SK-N-SH treated with all-trans-retinoic acid at 6 μM for 48 hours (cell line): ENCODE measurements around the gene CYP19A1.

Source experiments
- ARNTL ChIP-seq: fragments of 450-650 bp; formaldehyde crosslinking; IDR thresholded peaks from 2 replicates; pipeline ENCODE4 v1.5.0; 2020; ENCODE audit warnings: low read depth, mild to moderate bottlenecking, moderate library complexity, borderline replicate concordance
- ESRRG ChIP-seq: fragments of 250-450 bp; sonication (Bioruptor Pico); IDR thresholded peaks from 2 replicates; pipeline ENCODE4 v1.6.1; 2021; ENCODE audit warnings: mild to moderate bottlenecking
- GLIS3 ChIP-seq: fragments of 250-450 bp; sonication (Bioruptor Pico); IDR thresholded peaks from 2 replicates; pipeline ENCODE4 v1.5.0; 2020; ENCODE audit warnings: mild to moderate bottlenecking, moderate library complexity
- OSR1 ChIP-seq: fragments of 250-450 bp; sonication (Bioruptor Pico); IDR thresholded peaks from 2 replicates; pipeline ENCODE4 v1.8.0; 2022; ENCODE audit warnings: moderate library complexity, mild to moderate bottlenecking, inconsistent platforms
- PPARA ChIP-seq: fragments of 250-450 bp; sonication (Bioruptor Pico); IDR thresholded peaks from 2 replicates; pipeline ENCODE4 v1.5.0; 2020; ENCODE audit warnings: mild to moderate bottlenecking, borderline replicate concordance
- TOX ChIP-seq: fragments of 250-450 bp; sonication (Bioruptor Pico); IDR thresholded peaks from 2 replicates; pipeline ENCODE4 v1.8.0; 2021; ENCODE audit warnings: mild to moderate bottlenecking, moderate library complexity, borderline replicate concordance
- ZC3H10 ChIP-seq: fragments of 250-450 bp; sonication (Bioruptor Pico); IDR thresholded peaks from 2 replicates; pipeline ENCODE4 v1.5.1; 2021; ENCODE audit warnings: mild to moderate bottlenecking, moderate library complexity
- ZFP30 ChIP-seq: fragments of 450-650 bp; formaldehyde crosslinking; IDR thresholded peaks from 2 replicates; pipeline ENCODE4 v1.5.0; 2022; ENCODE audit warnings: mild to moderate bottlenecking, moderate library complexity
- ZNF565 ChIP-seq: fragments of 450-650 bp; formaldehyde crosslinking; conservative IDR thresholded peaks from 2 replicates; pipeline ENCODE4 v1.5.0; 2020; ENCODE audit warnings: low read depth, mild to moderate bottlenecking, moderate library complexity
- TF ChIP-seq, protein P1 (sequence below): fragments of 250-450 bp; sonication (Bioruptor Pico); IDR thresholded peaks from 2 replicates; pipeline ENCODE4 v1.8.0; 2020; ENCODE audit warnings: mild to moderate bottlenecking, moderate library complexity, borderline replicate concordance
- TF ChIP-seq, protein P2 (sequence below): fragments of 250-450 bp; sonication (Bioruptor Pico); IDR thresholded peaks from 2 replicates; pipeline ENCODE4 v1.5.1; 2021; ENCODE audit warnings: mild to moderate bottlenecking, moderate library complexity
- TF ChIP-seq, protein P3 (sequence below): fragments of 250-450 bp; sonication (Bioruptor Pico); IDR thresholded peaks from 2 replicates; pipeline ENCODE4 v1.8.0; 2021; ENCODE audit warnings: low read depth, mild to moderate bottlenecking, moderate library complexity, borderline replicate concordance
- TF ChIP-seq, protein P4 (sequence below): fragments of 250-450 bp; sonication (Bioruptor Pico); IDR thresholded peaks from 2 replicates; pipeline ENCODE4 v1.5.0; 2020; ENCODE audit warnings: mild to moderate bottlenecking, moderate library complexity

DNA sequence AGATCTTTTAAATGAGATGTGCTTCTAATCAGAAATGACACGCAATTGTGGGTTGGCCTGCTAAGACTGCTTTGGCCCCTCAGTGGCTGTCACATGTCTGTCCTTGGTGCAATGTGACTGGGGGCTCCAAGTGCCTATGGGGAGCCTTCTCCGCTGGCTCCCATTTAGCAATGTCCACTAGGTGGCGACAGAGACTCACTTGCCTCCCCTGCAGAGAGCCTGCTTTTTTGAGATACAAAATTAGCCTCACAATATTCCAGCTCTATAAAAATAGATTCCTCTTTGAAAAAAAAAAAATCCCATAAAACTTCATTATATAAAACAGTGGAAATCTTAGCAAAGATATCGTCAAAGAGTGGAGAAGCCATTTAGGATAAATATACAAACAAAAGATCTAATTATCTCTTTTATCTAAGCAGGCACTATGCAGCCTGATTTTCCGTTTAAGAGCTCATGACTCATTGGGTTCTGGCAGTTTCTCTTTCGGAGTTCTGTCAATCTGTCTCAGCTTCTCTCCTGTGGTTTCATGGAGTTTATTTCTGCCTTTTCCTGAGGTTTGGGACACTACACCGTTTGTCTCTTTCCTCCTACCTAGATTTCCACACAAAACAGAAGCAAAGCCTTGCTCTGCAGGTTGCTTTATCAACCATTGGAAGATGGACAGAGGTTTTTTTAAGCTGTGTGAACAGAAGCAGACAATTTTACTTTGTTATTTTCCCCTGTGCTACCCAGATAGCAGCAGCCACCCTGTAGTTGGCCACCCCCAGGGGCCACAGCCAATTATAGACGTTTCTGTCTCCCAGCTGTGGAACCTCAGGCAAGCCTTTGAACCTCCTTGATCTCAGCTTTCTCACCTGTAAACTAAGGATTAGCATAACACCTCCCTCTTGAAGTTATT is 175.3 kb downstream of the CYP19A1 start:
- no peak for TF ChIP-seq PPARA (CRISPR knock-in tag)
- TF ChIP-seq OSR1 = no peak
- TF ChIP-seq, protein P1, sequence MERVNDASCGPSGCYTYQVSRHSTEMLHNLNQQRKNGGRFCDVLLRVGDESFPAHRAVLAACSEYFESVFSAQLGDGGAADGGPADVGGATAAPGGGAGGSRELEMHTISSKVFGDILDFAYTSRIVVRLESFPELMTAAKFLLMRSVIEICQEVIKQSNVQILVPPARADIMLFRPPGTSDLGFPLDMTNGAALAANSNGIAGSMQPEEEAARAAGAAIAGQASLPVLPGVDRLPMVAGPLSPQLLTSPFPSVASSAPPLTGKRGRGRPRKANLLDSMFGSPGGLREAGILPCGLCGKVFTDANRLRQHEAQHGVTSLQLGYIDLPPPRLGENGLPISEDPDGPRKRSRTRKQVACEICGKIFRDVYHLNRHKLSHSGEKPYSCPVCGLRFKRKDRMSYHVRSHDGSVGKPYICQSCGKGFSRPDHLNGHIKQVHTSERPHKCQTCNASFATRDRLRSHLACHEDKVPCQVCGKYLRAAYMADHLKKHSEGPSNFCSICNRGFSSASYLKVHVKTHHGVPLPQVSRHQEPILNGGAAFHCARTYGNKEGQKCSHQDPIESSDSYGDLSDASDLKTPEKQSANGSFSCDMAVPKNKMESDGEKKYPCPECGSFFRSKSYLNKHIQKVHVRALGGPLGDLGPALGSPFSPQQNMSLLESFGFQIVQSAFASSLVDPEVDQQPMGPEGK (CRISPR knock-in tag) = no peak
- TF ChIP-seq ZNF565 (CRISPR knock-in tag) = no peak
- TF ChIP-seq ZFP30 (CRISPR knock-in tag) = no peak
- TF ChIP-seq ESRRG = no peak
- TF ChIP-seq, protein P2, sequence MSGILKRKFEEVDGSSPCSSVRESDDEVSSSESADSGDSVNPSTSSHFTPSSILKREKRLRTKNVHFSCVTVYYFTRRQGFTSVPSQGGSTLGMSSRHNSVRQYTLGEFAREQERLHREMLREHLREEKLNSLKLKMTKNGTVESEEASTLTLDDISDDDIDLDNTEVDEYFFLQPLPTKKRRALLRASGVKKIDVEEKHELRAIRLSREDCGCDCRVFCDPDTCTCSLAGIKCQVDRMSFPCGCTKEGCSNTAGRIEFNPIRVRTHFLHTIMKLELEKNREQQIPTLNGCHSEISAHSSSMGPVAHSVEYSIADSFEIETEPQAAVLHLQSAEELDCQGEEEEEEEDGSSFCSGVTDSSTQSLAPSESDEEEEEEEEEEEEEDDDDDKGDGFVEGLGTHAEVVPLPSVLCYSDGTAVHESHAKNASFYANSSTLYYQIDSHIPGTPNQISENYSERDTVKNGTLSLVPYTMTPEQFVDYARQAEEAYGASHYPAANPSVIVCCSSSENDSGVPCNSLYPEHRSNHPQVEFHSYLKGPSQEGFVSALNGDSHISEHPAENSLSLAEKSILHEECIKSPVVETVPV (CRISPR knock-in tag) = no peak
- TF ChIP-seq, protein P3, sequence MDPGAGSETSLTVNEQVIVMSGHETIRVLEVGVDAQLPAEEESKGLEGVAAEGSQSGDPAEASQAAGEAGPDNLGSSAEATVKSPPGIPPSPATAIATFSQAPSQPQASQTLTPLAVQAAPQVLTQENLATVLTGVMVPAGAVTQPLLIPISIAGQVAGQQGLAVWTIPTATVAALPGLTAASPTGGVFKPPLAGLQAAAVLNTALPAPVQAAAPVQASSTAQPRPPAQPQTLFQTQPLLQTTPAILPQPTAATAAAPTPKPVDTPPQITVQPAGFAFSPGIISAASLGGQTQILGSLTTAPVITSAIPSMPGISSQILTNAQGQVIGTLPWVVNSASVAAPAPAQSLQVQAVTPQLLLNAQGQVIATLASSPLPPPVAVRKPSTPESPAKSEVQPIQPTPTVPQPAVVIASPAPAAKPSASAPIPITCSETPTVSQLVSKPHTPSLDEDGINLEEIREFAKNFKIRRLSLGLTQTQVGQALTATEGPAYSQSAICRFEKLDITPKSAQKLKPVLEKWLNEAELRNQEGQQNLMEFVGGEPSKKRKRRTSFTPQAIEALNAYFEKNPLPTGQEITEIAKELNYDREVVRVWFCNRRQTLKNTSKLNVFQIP = no peak
- TF ChIP-seq TOX = no peak
- TF ChIP-seq ARNTL = no peak
- TF ChIP-seq, protein P4, sequence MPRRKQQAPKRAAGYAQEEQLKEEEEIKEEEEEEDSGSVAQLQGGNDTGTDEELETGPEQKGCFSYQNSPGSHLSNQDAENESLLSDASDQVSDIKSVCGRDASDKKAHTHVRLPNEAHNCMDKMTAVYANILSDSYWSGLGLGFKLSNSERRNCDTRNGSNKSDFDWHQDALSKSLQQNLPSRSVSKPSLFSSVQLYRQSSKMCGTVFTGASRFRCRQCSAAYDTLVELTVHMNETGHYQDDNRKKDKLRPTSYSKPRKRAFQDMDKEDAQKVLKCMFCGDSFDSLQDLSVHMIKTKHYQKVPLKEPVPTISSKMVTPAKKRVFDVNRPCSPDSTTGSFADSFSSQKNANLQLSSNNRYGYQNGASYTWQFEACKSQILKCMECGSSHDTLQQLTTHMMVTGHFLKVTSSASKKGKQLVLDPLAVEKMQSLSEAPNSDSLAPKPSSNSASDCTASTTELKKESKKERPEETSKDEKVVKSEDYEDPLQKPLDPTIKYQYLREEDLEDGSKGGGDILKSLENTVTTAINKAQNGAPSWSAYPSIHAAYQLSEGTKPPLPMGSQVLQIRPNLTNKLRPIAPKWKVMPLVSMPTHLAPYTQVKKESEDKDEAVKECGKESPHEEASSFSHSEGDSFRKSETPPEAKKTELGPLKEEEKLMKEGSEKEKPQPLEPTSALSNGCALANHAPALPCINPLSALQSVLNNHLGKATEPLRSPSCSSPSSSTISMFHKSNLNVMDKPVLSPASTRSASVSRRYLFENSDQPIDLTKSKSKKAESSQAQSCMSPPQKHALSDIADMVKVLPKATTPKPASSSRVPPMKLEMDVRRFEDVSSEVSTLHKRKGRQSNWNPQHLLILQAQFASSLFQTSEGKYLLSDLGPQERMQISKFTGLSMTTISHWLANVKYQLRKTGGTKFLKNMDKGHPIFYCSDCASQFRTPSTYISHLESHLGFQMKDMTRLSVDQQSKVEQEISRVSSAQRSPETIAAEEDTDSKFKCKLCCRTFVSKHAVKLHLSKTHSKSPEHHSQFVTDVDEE = no peak; the same call in 1 of the 2 replicates
- TF ChIP-seq GLIS3 = no peak
- TF ChIP-seq ZC3H10 = no peak
